ENCODE data around the gene OSBP2.

OSBP2 gene

DNA sequence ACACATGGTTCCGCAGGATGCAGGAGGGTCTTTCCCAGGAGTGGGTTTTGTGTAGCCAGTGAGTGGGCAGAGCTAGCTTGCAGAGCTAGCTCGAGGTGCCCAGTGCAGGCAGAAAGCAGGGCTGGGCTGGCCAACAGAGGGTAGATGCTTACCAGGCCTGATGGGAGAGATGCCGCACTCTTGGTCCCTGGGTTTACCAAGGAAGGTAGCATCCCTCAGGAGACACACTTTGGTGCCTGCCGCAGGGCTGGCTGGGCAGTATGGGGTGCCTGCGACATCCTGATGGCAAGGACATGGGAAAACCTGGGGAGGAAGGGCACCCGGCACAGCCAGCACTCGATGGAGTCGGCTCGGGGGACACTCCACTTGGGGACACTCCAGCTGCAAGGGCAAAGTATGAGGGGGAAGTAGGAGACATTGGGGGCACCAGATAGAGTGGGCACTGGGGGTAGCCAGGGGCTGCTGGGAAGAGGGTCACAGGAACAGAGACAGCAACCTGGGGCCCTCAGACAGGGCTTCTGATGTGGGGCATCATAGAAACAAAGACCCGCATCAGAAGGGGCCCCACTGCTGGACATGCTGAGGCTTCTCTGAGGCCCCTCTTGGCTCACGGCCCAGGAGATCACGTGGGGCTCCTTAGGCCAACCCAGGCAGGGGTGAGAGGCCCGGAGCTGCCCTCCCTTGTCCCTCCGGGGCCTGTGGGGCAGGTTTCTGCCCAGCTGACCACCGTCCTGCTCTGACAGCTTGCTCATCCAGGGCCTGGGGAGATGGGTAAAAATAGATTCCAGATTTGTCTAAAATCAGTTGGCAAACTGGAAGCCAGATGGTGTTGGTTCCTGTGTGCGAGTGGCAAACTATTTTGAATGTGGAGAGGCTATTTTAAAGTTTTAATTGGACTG lies 184.1 kb downstream of the OSBP2 start:
- DNase-seq (ENCODE audit: low spot score) (no peak), FAIRE-seq (no peak)

DNA sequence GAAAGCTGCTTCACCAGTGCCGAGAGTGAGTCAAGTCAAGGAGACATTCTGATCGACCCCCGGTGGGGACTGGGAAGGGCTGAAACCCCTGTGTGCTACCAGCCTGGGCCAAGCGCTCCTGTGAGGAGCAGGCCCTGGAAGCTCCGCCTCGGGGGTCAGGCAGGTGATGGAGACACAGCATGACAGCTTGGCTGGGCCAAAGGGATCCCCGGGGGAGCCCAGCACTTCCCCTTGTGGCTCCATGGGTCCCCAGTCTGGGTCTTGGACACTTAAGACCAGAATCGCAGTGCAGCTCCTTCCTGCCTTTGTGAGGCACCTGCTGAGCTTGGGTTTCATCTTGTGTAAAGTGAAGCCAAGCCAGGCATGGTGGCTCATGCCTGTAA lies 184.7 kb downstream of the OSBP2 start:
- no peak for FAIRE-seq
- DNase-seq (ENCODE audit: low spot score) = no peak

DNA sequence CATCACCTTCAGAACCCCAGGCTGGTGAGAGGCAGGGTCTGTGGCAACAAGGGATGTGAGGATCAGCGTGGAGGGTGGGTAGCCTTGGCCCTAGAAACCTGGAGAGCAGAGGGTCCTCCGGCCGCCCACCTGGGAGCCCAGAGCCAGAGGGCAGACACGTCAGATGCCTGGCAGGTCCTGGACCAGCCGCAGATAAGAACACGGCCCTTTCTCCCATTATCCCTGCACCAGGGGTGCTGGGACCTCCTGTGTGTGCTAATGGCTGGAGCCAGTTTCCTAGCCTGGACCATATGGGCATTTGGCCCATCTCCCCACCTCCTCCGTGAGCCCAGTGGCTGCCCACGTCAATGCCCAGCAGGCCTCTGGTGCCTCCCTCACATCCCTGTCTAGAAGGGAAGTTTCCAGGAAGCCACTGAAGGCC lies 185.5 kb downstream of the OSBP2 start:
- FAIRE-seq (no peak), DNase-seq (ENCODE audit: low spot score) (no peak)

DNA sequence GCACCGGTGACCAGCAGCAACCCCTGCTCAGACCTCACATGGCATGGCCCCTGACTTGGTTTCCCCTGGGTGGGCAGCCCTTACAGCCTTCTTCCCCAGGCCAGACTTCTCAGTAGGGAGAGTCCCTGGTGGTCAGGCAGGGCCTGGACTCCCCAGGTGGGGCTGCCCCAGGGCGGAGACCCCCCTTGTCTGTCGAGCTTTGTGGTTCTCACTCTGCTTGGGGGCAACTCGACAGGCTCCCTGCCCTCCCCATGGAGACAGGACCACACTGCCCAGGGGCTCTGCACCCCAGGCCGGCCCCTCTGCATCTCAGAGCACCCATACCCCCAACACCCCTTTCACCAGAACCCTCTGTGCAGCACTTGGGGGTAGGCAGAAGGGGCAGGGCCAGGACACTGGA lies 186.2 kb downstream of the OSBP2 start:
- no peak for FAIRE-seq
- DNase-seq (ENCODE audit: low spot score) = no peak

DNA sequence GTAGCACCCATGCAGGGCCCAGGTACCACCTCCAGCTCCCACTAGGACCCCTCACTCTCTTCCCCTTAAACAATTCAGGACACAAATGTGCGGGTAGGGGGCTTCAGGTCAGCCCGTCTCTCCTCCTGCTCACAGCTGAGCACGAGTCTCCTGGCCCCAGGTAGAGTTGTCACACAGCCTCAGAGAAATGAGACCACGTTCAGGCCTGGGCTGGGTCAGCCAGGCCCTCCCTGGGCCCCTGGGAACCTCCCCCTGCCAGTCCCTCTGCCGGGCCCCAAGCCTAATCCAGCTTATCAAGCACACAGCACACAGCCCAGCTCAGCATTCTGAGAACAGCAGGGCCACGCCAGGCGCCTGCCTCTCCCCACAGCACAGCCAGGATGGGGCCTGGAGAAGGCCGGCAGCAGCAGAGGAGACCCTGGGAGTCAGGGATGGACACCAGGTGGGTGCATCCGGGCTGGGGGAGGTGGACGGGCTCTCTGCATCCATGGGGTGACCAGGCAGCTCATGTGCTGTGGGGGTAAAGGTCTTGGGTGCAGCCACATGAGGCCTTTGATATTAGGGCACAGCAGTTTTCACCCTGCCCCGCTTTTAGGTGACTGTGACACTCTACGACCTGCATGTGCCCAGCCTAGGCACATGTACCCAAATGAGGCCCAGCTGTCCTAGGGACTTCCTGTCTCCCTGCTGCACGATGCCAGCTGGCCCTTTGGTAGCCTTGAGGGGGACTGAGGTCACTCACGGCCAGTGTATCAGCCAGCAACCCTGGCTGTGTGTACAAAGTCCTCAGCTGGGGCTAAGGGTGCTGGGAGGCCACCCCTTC lies 186.9 kb downstream of the OSBP2 start:
- DNase-seq (ENCODE audit: low spot score) (no peak), FAIRE-seq (peak; percentile 5)

DNA sequence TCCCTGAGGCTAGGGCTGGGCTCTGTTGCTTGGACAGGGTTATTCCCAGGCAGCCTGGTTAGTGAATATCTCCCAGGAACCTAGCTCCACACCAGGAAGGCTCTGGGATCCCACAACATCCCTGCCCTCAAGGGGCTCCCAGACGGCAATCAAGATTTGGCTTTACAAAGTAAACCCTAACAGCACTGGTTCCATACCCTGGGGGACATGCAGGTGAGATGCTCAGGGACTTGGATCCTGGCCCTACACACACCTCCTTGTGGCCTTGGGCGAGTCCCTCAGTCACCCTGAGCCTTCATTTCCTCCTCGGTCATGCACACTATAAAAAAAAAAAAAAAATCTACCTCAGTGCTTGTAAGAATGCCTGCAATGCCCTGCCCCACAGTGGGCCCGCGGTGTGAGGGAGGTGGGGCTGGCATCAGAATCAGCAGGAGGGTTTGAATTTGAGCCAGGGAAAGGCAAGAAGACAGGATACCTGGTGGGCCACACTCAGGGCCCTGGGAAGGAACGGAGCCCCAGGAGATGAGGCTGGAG lies 187.6 kb downstream of the OSBP2 start:
- DNase-seq (ENCODE audit: low spot score) (no peak), FAIRE-seq (no peak)

DNA sequence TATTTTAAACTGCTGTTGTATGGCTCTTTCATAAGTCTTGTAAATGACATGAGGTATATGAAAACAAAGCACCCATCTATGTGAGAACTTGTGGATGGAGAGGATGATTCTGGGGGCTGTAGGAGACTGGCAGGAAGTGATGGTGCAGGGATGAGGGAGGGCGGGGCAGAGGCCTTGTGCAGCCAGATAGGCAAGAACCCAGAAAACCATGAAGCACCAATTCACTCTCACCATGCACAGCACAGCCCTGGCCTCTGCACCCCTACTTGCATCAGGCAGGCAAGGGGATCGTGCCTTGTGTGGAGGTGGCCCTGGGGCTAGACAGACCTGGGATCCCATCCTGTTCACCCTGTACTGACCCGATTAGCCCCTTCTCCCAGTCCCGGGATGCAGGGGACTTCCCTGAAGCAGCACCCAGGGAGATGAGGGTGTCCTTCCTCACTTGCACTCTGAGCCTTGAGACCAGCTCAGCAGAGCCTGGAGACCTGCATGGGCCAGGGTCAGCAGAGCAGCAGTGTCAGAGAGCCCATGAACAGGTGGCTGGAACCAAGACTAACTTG lies 188.4 kb downstream of the OSBP2 start:
- no peak for FAIRE-seq
- no peak for DNase-seq (ENCODE audit: low spot score)

DNA sequence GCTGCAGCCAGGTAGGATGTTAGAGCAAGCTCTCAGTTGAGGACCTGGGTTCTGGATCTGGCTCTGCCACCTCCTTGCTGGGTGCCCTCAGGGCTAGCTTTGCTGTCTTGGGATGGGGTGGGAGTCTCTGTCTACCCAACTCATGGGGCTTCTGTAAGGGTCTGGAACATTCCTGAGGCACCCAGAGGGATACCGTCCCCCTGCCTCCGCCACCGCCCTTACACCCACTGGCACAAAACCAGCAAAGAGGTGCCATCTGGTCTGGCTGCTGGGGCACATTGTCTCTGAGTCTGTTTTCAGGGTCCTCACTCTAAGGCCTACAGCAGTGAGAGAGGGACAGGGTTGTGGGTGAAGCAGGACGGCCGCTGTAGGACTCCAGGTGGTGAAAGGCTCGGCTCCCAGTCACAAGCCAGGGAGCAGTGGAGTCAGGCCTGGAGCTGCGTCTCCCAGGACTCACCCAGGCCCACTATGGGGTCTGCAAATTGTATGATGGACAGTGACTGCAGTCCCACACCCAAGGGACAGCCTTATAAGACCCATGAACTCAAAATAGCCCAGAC lies 189.0 kb downstream of the OSBP2 start:
- no peak for FAIRE-seq

DNA sequence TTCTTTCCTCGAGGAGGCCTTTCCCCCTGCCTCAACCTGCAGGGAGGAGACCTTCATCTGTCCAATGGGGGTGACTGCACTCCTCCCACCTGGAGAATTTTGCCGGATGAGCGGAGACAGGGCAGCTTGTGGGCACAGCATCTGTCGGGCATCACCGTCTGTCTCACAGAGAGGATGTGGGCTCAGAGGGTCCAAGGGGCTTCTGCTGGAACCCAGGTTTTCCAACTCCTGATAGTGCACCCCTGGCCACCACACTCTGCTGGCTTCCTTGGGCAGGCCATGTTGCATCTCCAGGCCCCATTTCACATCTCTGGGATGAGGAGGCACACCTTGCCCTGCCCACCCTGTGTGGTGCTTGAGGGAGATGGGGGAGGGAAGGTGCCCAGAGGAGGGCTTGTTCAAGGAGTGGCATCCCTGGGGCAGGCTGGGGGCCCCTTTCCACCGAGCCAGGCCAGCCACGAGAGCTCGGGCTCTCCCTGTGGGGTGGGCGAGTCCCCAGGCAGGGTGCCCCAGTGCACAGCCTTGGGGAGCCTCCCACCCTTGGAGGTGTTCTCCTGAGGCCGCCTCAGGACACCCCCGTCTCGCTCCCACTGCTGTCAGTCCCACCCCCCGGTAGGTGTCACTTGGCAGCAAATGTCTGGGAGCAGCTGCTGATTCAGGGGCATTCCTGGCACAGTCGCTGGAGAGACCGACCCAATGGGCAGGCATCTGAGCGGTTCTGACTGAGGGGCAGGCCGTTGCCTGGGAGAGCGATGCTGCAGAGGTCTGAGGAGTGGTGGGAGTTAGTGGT lies 189.7 kb downstream of the OSBP2 start:
- DNase-seq (ENCODE audit: low spot score) = no peak
- no peak for FAIRE-seq

More for the DNA sequence above, 189.0 kb downstream of the OSBP2 start:
- no peak for DNase-seq (ENCODE audit: low spot score)

DNA sequence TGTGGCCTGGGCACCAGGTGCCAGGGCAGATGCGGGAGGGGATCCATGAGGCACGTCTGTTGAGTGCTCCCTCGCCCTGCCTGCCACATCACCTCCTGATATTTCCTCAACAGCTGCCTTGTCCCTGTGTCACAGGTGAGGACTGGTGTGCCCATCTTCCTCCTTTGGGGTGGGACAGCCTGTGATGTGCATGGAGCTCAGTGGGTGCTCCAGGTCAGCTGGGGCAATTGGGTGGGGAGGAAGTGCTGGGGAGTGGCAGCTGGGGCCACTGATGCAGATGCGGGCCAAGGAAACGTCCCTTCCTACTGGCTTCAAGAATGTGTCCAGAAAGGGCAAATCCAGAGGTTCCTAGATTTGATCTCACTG lies 190.3 kb downstream of the OSBP2 start:
- no peak for FAIRE-seq
- DNase-seq (ENCODE audit: low spot score) = no peak

DNA sequence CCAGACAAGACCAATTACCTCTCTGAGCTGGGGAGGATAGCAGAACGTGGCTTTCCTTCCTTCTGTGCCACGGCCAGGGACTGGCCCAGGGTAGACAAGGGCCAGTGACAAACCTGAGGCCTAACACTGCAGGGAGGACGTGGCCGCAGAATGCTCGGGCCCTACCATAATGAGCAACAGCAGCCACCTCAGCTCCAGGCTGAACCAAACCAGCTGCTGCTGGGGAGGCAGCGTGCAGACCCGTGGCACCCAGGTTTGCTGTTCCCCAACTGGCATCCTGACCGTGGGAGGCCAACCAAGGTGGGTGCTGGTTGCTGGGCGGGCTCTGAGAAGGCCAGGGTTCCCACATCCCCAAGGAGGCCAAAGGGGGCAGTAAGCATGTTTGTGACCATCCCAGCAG lies 190.9 kb downstream of the OSBP2 start:
- no peak for DNase-seq (ENCODE audit: low spot score)
- FAIRE-seq = no peak

DNA sequence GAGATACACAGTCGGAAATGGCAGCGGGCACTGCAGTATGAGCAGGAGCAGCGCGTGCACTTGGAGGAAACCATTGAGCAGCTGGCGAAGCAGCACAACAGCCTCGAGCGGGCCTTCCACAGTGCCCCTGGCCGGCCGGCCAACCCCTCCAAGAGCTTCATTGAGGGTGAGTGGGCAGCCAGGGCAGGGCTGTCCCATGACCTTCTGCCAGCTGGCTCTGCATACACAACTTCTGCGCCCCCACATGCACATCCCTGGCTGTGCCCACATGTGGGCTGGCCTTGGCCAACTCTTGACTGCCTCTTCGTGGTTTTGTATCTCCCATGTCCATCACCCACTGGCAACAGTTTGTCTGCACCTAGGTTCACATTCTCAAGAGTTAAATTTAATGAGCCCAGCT lies 192.8 kb downstream of the OSBP2 start:
- FAIRE-seq (no peak), DNase-seq (ENCODE audit: low spot score) (no peak)

DNA sequence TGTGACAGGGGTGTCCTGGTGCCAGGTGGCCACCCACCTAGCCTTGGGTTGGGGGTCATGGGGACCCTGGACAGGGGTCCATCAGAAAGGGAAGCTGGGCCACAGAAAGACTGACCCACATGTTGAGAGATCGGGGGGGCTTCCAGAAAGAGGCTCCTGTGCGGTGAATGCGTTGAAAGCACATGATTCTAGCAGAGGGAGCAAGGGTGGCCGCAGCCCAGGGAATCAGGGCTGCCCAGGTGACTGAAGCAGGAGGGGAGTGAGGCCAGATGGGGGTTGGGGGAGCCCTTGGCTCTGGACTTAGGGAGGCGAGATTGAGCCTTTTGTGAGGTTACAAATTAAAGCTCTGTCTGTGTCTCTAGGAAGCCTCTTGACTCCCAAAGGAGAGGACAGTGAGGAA lies 193.2 kb downstream of the OSBP2 start:
- no peak for DNase-seq (ENCODE audit: low spot score)
- no peak for FAIRE-seq

DNA sequence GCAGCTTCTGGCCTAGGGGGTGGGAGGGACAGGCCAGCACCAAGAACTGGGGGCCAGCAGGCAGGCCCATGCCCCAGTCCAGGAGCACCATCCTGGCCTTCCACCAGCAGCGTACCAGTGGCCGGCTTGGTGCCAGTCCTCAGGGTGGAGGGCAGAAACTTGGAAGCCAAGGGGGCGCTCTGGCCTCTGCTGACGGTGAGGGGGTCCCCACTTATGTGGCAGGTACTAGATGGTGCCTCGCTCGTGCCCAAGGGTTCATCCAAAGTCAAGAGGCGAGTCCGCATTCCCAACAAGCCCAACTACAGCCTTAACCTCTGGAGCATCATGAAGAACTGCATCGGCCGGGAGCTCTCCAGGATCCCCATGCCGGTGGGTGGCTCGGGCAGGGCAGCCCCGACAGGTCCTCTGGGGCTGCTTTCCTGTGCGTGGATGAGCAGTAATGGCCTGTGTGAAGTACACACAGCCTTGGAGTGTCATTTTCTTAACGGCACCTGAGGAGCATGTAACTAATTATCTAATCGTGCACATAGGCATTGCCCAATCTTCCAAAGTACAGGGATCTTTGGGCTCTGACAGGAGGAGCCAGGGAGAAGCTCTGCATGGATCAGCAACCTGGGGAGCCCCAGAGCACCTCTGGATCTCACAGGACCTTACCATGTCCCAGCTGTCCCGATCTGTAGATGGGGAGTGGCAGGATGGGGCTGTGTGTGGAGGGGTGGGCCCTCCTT lies 194.8 kb downstream of the OSBP2 start:
- no peak for FAIRE-seq
- DNase-seq (ENCODE audit: low spot score) = no peak

DNA sequence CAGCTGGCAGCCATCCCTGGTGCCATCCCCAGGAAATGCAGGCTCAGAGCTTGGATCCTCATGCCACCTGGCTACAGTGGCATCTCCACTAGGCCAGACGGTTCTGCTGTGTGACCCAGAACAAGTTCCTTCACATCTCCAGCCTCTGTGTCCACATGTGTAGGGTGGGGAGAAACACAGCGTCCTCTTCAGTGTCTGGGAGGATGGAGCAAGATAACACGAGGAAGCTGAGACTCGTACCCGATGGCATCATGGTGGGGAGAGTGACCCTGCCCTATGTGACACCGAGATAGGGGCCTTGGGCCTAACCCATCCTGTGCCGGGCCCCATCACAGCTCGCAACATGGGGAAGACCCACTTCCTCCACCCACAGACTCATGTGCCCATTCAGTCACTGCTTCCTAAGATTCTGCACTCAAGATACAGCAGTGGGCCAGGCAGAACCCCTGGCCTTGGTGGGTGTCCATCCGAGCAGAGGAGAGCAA lies 195.4 kb downstream of the OSBP2 start:
- DNase-seq (ENCODE audit: low spot score) = no peak
- no peak for FAIRE-seq

DNA sequence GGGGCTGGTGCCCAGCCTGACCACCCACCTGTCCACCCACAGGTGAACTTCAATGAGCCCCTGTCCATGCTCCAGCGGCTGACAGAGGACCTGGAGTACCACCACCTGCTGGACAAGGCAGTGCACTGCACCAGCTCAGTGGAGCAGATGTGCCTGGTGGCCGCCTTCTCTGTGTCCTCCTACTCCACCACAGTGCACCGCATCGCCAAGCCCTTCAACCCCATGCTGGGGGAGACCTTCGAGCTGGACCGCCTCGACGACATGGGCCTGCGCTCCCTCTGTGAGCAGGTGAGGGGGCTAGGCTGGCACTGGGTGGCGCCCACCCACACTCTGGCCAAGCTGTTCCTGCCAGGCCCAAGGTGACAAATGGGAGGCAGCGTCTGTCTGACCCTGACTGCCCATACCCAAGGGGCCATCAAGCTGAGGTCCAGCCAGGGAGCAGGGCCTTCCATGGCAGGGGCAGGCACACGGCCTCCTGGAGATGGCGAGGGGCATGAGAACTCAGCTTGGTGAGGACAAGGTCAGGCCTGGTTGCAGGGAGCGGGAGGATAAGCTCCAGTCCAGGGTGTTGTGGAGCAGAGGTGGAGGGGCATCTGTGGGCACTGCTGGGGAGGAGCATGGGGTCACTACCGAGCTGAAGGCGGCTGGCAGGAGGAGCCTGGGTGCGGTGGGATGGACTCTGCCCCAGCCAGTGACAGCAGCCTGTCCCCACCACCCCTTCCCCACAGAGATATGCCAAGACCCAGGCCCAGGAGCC lies 196.2 kb downstream of the OSBP2 start:
- DNase-seq (ENCODE audit: low spot score) = peak; percentile 76
- peak; percentile 93 for FAIRE-seq

DNA sequence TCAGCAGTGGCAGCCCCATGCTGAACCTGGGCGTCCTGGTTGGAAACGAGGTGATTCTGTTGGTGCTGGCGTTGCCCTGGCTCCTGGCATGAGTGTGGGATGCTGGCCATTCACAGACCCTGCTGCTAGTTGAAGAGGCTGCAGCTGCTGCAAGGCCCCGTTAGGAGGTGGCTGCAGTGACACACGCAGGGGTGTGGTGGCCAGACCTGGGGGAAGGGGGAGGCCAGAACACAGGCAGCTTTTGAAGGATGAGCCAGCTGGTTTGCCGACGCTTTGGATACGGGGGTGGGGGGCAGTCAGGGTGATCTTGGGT lies 196.7 kb downstream of the OSBP2 start:
- FAIRE-seq (no peak), DNase-seq (ENCODE audit: low spot score) (no peak)

DNA sequence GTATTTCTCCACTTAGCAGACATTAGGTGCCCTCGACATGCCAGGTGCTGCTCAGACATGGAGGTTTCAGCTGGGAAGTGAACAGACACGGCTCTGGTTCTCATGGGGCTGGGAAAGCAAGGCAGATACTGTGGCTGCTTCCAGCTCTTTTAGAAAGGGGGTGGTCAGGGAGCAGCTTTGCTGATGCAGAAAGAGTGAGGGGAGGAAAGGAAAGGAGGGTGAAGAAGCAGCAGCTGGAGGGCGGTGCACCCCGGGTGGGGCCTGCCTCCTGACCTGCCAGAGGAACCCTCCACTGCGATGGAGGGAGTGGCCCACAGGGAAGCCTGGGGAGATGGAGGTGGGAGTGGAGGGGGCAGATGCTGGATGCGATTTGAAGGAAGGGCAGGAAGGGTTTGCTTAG lies 197.1 kb downstream of the OSBP2 start:
- no peak for FAIRE-seq

DNA sequence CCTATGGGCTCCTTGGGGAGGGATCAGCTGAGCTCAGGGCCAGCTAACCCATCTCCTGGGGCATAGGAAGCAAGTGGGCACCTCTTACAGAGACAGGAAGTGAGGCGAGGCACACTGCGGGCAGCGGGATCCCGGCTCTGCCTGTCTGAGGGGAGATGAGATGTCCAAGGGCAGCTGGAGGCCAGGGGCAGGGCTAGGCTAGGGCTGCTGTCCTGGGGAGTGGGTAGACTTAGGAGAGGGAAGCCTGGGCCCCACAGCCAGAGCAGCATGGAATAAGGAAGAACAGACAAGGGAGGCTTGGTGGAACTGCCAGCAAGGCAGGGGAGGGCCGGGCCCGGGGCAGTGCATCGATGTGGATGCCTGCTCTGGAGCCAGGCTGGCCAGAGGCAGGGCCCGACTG lies 197.6 kb downstream of the OSBP2 start:
- no peak for DNase-seq (ENCODE audit: low spot score)
- FAIRE-seq = no peak

More for the DNA sequence above, 197.1 kb downstream of the OSBP2 start:
- DNase-seq (ENCODE audit: low spot score) = no peak
